ENCODE measurements around the gene TLCD3A.
A peak's percentile ranks its signal among the peaks of the same experiment; 100 is the strongest.
"Not testable (repeated sequence)": the region's sequence is repeated elsewhere in the genome, so short reads cannot be mapped to it uniquely, and the experiment has no call there.

The TLCD3A gene

DNA sequence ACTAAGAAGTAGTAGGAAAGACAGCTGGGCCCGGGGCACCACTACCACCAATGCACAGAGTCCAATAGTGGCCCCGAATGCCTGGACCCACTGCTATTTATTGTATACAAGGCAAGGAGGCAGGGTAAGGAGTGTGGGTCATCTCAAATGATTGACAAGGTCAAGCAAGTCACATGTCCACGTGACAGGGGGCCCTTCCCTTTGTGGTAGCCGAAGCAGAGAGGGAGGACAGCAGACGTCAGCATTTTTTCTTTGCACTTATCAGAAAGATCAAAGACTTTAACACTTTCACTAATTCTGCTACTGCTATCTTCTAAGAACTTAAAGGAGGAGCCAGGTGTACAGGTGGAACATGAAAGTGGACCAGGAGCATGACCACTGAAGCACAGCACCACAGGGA, 24.3 kb upstream of the TLCD3A start:
- no peak for DNase-seq (ENCODE audit: low spot score)

GRCh38 chr17:718075-718474, 14.3 kb upstream of the TLCD3A start:
- DNase-seq (ENCODE audit: low spot score), result no peak

DNA sequence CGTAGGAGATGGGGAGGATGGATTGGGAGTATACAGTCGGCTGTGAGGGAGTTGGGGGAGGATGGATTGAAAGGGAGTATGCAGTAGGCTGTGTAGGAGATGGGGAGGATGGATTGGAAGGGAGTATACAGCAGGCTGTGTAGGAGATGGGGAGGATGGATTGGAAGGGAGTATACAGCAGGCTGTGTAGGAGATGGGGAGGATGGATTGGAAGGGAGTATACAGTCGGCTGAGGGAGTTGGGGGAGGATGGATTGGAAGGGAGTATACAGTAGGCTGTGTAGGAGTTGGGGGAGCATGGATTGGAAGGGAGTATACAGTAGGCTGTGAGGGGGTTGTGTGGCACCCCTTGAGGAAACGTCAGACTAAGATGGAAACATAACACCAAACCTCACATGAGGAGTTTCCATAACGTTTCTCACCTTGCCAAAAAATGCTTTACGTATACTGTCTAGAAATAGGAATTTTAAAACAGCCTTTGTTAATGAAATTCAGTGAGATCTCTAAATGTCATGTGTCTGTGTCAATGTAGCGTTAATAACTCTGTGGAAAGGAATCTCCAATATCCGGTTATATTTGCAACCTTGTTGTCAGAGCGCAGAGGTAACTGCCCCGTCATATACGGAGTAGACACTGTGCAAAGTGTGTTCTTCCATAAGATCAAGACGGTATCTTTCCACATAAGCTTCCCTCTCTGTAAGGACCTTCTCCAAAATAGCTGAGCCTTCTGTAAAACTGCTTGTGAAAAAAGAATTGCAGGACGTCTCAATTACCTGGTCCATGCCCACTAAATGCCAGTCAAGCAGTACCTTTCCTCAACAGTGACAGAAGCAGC, 11.5 kb upstream of the TLCD3A start:
- no peak for DNase-seq (ENCODE audit: low spot score)

DNA sequence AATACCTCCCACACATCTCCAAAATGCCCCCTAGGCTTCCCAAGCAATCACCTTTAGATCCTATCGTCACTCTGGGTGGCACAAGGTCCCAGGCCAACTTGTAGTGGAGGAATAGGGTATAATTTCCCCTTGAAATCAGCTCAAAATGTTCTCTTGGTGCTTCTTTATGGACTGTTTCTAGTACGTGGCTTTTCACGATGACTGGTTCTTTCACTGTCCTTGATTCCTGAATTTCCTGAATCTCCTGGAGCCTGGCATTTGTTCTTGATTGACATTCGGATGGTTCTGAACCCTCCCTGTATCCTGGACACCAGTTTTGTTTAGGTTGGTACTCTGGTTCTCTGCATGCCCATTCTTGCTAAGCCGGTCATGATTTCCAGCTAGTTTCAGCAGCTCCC, 10.9 kb upstream of the TLCD3A start:
- DNase-seq (ENCODE audit: low spot score), result no peak

GRCh38 chr17:725084-725483, 7.3 kb upstream of the TLCD3A start:
- no peak for DNase-seq (ENCODE audit: low spot score)

DNA sequence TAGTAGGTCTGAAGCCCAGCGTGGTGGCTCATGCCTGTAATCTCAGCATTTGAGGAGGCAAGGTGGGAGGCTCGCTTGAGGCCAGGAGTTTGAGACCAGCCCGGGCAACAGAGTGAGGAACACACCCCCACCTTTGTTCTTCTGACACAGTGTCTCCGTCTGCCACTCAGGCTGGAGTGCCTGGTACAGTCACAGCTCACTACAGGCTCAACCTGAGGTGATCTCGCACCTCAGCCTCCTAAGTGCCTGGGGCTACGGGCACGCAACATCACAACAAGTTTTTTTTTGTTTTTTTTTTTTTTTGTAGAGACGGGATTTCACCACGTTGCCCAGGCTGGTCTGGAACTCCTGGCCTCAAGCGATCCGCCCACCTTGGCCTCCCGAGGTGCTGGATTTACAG, 6.7 kb upstream of the TLCD3A start:
- no peak for DNase-seq (ENCODE audit: low spot score)

DNA sequence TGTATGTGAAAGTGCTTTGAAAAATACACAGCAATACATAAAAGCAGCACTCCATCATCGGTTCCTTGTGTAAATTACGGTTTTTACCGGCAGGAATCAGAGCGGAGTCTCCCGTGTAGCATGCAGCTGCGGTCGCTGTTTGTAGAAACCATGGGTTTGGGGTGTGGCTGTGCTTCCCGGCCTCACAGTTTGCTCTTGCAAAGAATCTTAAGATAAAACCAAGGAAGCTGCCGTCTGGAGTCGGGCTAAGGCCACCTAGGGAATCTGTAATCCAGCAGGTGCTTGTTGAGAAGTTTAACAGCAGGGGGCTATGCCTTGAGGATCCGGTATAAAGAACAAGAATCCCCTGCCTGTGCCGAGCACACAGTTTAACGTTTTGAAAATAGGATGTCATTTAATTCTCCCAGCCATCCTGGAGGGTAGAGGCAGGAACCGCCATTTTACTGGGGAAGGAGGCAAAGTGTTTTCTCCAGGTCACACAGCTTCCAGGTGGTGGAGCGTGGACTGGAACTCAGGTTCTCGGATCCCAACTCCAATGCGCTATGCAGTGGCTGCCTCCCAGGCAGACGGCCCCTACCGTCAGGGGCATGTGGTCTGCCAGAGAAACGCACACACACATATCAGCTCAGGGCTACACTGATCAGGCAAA, 6.0 kb upstream of the TLCD3A start:
- no peak for DNase-seq (ENCODE audit: low spot score)

DNA sequence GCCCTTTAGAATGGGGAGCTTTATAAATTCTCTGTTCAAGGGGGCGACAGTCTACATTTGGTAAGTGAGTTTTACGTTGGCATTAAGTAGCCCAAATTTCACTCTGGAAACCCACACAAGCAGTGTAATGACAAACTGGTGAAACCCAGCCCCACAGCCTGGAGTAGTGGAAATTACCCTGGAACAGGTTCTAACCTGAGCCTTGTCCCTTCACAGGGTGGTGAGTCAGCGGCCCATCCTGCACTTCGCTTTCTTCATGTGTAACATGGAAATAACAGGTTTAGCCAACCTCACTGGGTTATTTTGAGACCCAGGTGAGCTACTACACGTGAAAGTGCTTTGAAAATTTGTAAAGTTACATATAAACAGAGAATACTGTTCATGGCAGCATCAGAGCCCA, 3.5 kb upstream of the TLCD3A start:
- no peak for DNase-seq (ENCODE audit: low spot score)

DNA sequence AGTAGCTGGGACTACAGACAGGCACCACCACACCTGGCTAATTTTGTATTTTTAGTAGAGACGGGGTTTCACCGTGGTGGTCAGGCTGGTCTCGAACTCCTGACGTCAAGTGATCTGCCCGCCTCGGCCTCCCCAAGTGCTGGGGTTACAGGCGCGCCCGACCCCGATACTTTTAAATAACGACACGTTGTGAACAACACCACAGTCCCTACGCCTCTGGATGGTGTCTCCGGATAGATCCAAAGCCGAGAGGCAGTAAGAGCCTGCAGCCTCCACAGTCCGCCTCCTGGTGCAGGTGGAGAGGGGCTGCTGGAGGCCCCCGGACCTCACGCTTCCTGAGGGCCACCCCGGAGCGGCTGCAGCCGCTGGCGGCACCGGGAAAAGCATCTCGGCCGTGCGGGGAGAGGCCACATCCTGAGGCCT, 741 bp upstream of the TLCD3A start:
- no peak for DNase-seq (ENCODE audit: low spot score)

GRCh38 chr17:732902-733720, 715 bp downstream of the TLCD3A start:
- DNase-seq (ENCODE audit: low spot score), result no peak

DNA sequence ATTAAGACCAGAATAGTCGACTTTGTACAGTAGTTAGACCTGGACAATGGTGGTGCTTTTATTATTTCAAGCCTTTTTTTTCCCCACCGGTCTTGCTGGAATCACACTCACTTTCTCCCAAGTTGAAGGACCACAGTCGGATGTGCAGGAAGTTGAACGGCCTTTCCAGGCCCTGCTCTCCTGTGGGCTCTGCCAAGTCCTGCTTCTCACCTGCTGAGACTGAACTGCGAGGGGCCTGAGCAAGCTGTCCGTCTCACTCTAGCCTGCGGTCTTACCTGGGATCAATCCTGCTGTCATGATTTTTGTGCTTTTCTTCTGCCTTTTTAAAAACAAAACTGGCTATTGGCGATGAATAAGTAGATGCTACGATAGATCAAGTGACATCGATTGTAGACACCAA, 1.3 kb downstream of the TLCD3A start:
- DNase-seq (ENCODE audit: low spot score), result no peak

DNA sequence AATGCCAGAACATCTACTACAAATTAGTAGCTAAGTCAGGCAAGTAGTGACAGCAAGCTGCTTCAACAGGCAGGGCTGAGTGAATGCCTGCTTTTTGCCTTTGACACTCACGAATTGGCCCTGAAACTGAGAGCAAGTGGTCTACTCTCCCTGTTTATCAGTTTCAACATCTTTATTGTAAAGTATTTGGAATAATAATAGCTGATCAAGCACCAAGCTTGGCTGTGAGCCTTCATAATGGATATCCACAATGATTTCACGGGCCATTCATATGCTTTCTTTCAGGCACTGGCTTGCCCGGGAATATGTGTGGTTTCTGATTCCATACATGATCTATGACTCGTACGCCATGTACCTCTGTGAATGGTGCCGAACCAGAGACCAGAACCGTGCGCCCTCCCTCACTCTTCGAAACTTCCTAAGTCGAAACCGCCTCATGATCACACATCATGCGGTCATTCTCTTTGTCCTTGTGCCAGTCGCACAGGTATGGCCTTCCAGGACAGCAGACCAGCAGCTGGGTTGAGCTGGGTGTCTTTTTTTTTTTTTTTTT, 5.2 kb downstream of the TLCD3A start:
- no peak for DNase-seq (ENCODE audit: low spot score)

DNA sequence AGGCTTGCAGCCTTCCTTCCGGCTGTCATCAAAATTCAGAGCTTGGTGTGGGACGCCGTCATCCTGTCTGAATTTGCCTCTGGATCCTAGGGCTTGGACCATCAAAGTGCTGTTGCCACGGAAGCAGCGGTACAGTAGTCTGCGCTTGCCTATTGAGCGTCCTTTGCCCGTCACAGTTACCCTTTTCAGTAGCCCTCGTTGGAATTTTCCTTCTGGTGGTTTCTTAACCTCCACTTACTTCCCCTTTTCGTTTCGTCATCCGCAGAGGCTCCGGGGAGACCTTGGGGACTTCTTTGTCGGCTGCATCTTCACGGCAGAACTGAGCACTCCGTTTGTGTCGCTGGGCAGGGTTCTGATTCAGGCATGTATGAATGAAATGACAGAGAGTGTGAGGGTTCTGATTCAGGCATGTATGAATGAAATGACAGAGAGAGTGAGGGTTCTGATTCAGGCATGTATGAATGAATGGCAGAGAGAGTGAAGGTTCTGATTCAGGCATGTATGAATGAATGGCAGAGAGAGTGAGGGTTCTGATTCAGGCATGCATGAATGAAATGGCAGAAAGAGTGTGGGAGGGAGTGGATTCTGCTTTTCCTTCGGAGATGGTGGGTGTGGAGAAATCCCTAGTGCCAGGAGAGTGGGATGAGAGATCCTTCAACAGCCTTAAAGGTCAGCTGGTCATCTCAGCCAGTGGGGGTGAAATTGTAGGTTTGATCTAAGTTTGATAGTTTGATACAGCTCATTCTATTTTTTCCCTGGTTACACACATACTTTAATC, 8.0 kb downstream of the TLCD3A start:
- peak; percentile 68 for DNase-seq (ENCODE audit: low spot score)

- DNase-seq (ENCODE audit: low spot score), result no peak
These were observed 9.9 kb downstream of the TLCD3A start for GRCh38 chr17:742147-742793.

GRCh38 chr17:743139-743538, 10.7 kb downstream of the TLCD3A start:
- DNase-seq (ENCODE audit: low spot score), result no peak

DNA sequence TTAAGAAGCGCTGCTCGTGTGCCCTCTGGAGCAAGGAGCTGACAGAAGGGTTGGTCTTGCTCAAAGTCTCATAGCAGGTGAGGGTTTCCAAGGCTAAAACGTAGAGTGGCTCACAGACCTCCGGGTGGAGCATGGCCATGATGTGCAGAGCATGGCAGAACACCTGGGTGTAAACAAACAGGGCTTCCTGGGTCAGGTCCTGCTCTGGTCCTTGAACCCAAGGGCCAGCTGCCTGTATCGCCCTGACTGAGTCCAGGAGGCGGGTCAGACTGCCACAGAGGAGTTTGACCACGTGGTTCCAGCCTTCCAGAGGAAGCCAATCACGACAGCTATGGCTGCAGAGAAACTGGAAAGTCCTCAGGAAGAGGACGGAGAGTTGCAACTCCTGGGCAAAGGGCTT, 12.5 kb downstream of the TLCD3A start:
- DNase-seq (ENCODE audit: low spot score), result no peak

GRCh38 chr17:745406-745805, 13.0 kb downstream of the TLCD3A start:
- DNase-seq (ENCODE audit: low spot score), result no peak

GRCh38 chr17:746181-746580, 13.8 kb downstream of the TLCD3A start:
- no peak for DNase-seq (ENCODE audit: low spot score)

DNA sequence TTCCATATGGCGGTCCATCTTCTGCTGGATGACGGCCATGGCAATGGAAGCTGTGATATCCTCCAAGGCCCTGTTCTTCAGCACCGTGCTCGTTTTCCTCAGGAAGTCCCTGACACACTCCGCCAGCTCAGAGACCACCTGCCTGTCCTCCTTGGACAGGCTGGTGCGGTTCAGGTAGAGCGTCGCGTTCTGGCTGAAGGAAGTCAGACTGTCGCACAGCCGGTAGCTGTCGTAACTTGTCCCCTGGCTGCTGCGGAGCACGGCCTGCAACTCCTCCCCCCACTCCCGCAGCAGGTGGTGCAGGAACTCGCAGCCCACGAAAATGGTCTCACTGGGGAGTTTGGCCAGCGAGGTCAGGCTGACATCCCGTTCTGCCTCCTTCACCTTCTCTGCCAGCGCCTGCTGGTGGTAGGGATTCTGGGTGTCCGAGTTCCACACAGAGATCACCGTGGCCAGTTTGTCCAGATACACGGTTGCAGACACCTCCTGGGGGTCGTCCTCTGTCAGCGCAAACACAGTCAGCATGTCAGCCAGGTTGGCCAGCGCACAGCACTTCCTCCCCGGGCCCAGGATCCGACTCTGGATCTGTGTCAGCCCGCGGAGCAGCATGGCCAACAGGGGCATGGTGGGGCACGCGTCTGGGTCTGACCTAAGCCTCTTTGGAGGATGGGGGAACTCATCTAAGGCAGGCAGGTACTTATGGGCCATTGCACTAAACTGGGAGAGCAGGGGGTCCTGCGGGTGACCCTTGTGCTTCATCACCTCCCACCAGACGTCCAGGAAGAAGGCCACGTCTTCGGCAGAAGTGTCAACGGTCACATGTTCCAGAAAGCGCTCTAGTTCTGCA, 14.6 kb downstream of the TLCD3A start:
- no peak for DNase-seq (ENCODE audit: low spot score)

- not testable (repeated sequence) for DNase-seq (ENCODE audit: low spot score)
These were observed 16.2 kb downstream of the TLCD3A start for GRCh38 chr17:748604-749003.

All from pons (tissue), 1 donor.